GM18519 (cell line): ENCODE data around the gene KPNA5.
"Not testable (repeated sequence)": the region's sequence is repeated elsewhere in the genome, so short reads cannot be mapped to it uniquely, and the experiment has no call there.

Experiments
- ATAC-seq: cut with Tn5 transposase; IDR thresholded peaks from one replicate; pipeline ENCODE4 v1.9.1; 2021; ENCODE audit warnings: mild to moderate bottlenecking, moderate library complexity; ENCODE audit not compliant: unreplicated experiment, low FRiP score

KPNA5 gene

DNA sequence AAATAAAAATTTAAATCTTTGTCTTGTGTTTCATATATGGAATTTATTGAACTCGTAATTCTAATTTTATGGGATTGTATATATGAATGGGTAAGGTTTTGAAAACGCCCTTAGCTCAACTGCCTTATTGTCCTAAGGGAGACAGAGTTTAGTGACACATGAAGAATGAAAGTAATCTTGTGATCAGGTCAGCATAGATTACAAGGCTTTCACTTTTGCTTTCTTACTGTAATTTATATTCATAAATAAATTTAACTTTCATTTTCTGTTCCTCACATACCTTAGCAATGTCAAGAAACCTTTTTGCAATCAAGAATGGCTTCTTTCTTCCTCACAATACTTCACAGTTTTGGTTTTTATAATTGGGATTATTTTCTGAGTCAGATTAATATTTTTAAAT lies 14.4 kb downstream of the KPNA5 start:
- ATAC-seq: peak; percentile 90

GRCh38 chr6:116697480-116697879 lies 16.5 kb downstream of the KPNA5 start:
- peak; percentile 80 for ATAC-seq

GRCh38 chr6:116703888-116704287 lies 22.9 kb downstream of the KPNA5 start:
- ATAC-seq: not testable (repeated sequence)

DNA sequence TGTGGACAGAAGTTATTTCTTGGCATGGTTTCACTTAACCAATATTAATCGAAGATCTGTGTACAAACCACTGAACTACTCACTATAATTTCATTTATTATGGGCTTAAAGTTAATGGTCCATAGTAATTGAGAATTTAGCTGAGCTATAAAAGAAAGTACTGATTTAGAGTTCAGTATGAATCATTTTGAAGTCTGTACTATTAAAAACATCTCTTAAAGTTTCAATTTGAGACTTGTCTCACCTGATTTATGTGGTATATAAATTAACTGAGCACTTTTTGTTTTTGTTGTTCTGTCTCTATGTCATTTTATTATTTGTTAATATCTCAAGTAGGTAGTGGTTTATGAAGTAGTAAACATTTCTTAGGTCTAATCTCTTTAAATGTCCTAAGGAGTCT lies 24.9 kb downstream of the KPNA5 start:
- no peak for ATAC-seq

DNA sequence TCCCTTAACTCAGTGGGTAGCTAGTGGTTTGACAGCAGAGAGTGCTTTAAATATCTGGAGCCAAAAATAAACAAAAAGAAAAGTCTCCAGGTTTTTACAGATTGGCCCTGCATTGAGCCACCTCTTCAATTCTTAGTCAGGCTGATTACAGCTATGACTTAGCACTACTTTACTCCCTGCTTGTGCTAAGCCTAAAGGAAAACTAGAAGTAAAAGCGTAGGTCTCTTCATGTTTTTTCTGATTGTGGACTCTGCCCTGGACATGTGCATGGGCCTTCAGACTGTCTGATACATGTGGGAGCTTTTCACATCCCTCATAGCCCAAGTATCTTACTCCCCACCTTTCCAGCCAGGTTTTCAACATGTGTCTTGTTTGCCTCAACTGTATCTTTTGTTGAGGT lies 33.3 kb downstream of the KPNA5 start:
- no peak for ATAC-seq

DNA sequence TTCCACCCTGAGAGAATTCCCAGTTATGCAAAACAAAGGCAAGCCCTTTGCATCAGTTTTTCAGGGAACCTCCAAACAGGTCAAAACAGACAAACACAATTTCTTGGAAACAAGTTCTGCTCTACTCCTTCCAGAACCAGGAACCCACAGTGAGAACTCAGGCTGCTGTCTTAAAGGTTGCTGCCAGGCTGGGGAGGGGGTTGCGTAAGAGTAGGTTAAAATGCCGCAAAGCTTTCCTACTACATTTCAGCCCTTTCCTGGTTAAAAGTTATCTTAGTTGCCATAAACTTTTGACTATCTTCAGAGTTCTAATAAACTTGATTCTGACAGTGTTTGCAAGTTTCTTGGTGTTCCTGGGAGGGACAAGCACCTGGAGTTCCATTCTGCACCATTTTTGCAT lies 33.8 kb downstream of the KPNA5 start:
- ATAC-seq: no peak

DNA sequence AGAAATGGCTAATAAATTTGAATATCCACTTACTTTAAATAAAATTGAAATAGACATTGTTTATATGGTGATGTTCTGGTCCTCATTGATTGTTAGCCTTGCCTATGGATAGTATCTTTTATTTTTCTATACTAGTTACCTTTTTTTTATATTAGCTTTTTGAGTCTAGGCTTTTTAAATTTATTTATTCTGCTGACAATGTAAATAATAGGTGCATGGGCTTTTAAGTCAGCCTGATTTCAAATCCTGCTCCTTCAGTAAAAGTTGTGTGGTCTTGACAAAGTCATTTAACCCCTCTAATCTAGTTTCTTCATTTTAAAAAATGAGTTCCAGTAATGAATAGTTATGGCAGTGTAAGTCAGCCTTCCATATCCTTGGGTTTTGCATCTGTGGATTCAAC lies 45.9 kb downstream of the KPNA5 start:
- ATAC-seq: no peak

DNA sequence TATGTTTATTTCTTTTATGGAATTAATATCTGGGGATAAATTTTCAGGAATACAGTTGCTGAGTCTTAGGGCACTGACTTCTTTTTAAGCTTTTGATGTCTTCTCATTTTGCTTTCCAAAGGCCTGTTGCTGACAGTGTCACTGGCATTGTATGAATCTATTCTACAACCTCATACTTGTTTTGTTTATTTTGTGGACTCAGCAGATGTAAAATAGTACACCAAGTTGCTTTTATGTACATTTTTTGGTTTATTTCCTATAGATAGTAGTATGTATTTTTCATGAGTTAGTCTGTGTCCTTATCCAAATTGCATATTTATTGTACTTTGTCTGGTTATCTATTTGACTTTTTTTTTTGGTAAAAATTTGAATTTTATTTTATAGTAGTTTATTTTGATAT lies 49.5 kb downstream of the KPNA5 start:
- ATAC-seq: no peak

DNA sequence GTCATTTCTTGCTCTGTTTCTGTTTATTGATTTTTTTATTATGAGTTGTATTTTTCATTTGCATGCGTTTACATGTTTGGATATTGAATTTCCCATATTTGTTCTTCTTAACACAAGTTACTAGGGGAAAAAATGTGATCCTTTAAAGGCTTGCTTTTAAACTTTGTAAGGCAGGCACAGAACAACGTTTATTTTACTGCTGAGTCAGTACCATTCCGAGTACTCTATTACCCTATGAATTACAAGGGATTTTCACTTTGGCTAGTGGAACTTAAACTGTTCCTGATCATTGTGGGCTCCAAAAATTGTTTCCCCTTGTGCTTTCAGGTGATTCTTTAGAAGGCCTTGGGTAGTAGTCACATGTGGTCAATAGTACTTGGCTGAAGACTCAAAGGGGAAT lies 56.0 kb downstream of the KPNA5 start:
- ATAC-seq: no peak

DNA sequence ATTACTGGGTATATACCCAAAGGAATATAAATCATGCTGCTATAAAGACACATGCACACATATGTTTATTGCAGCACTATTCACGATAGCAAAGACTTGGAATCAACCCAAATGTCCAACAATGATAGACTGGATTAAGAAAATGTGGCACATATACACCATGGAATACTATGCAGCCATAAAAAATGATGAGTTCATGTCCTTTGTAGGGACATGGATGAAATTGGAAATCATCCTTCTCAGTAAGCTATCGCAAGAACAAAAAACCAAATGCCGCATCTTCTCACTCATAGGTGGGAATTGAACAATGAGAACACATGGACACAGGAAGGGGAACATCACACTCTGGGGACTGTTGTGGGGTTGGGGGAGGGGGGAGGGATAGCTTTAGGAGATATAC lies 59.5 kb downstream of the KPNA5 start:
- ATAC-seq: not testable (repeated sequence)

GRCh38 chr6:116741571-116741970 lies 60.6 kb downstream of the KPNA5 start:
- no peak for ATAC-seq

- ATAC-seq: no peak
These were observed 64.2 kb downstream of the KPNA5 start for GRCh38 chr6:116745176-116745575.

GRCh38 chr6:116761779-116762178 lies 80.8 kb downstream of the KPNA5 start:
- ATAC-seq: no peak

DNA sequence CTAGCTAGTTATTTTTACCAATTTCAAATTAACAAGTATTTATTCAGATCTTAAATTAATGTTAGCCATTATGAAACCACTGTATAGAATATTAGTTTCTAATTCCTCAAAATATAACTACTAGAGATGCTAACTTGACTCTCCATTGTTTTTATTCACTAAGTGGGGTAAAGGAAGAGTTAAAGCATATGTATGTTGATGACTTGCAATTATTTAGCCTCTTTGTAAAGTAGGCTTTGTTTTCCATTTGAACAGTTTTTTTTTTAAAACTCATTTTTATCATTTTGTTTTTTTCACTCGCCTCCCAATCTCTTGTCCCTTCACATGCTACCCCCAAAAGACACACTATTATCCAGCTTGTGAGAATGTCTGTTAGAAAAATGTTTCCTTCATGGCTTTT lies 81.2 kb downstream of the KPNA5 start:
- no peak for ATAC-seq

GRCh38 chr6:116763048-116763447 lies 82.0 kb downstream of the KPNA5 start:
- ATAC-seq: no peak

DNA sequence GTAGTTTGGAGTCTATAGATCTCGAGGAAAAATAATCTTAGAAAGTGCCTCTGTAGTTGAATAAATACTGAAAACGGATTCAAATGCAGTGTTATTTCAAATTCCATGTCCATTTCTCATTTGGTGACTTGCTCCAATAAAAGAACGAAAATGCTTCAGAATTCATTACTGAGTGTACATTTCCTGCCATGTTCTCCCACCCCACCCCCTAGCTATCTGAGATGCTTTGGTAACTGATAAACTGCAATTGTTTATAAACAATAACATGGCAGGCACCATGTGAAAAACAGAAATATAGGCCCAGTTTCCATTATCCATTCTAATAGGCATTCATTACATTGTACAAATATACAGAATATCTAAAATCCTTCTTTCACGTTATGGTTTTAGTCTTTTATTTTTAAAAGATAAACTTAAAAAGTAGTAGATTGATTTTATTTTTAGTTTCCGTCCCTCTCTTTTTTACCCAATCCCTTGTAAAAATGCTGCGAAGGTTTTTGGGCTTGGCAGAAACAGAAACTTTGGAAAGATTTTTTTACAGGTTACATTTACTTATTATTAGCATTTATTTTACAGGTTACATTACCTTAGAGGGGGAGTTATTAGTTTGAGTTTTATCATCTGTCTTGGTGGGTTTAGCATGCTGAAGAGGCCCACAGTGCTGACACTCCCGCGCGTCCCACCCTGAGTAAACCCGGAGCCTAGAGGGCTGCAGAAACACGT lies 83.1 kb downstream of the KPNA5 start:
- no peak for ATAC-seq

GRCh38 chr6:116764629-116764960 lies 83.6 kb downstream of the KPNA5 start:
- no peak for ATAC-seq

- ATAC-seq: no peak
These were observed 84.2 kb downstream of the KPNA5 start, which contains the start of gene FAM162B for GRCh38 chr6:116764961-116765841. FAM162B (minus strand) TSS chr6:116765719; CDS start chr6:116765576, 143 bp downstream.

DNA sequence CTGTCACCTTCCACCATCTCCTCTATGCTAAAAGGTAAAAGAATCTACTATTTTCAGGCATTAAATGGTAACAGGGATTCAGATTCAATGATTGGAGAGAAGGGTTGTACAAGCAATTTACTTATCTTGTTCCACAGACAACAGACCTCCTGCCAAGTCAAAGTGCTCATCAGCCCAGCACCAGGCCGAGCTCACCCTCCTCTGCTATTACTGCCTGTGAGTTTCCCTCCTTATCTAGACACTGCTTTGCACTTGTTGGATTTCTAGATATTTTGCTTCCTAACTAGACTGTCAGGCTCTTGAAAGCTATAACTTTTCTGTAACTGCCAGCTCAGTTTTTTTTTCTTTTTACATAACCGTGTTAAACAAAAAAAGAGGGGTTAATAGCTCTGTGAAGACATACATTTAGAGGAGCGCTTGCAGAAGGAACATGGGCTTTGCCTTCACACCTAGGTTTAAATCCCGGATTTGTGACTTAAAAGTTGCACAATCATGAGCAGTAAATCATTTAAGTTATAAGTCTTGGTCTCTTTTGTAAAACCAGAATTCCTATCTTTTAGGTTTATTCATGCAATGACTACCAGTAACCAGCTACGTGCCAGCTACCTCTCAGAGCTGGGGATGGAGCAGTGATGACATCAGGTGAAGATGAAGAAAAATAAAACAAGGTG lies 85.6 kb downstream of the KPNA5 start:
- ATAC-seq: no peak

GRCh38 chr6:116767715-116768114 lies 86.7 kb downstream of the KPNA5 start:
- no peak for ATAC-seq

GRCh38 chr6:116772450-116772849 lies 91.4 kb downstream of the KPNA5 start:
- ATAC-seq: no peak
